Left ventricle myocardium inferior (tissue), 1 donor: Measurements from ENCODE around the gene BCAS1. TPM values are rescaled to one million over a fixed set of nuclear protein-coding genes. Genes with fewer than 3 reads are reported as not detected.

ENCODE experiments used
- DNase-seq: peaks from one replicate; pipeline ENCODE4 v3.0.0-alpha.2; 2020
- H3K27ac ChIP-seq: fragments of 200-600 bp; replicated peaks from 2 replicates; pipeline ENCODE4 v1.8.0; 2021
- H3K27me3 ChIP-seq: fragments of 200-600 bp; 2 replicates; pipeline ENCODE4 v1.8.0; 2021; ENCODE audit warnings: low read depth
- H3K36me3 ChIP-seq: fragments of 200-600 bp; 2 replicates; pipeline ENCODE4 v1.8.0; 2021
- H3K4me1 ChIP-seq: fragments of 200-600 bp; 2 replicates; pipeline ENCODE4 v1.8.0; 2021
- H3K4me3 ChIP-seq: fragments of 200-600 bp; 2 replicates; pipeline ENCODE4 v1.8.0; 2021; ENCODE audit warnings: mild to moderate bottlenecking, moderate library complexity
- H3K9me3 ChIP-seq: fragments of 200-600 bp; replicated peaks from 2 replicates; pipeline ENCODE4 v1.8.0; 2021
- CTCF ChIP-seq: fragments of 200-600 bp; IDR thresholded peaks from 2 replicates; pipeline ENCODE4 v1.8.0; 2021; ENCODE audit warnings: antibody characterized with exemption, mild to moderate bottlenecking, borderline replicate concordance
- intact Hi-C: fragments of 100-400 bp; cut with micrococcal nuclease; formaldehyde crosslinking; loops from one replicate; pipeline ENCODE4 v1.11.0; 2022
- total RNA-seq: library from RNA; stranded (reverse); fragmentation: NEBNext Ultra II Directional; extraction: Animal tissue kit (Norgen Biotek cat#: 25700); gene quantifications from one replicate; pipeline ENCODE4 v1.2.1, GENCODE V29; 2021
- donor health status: DM: no; HTN: yes; CAD: no; lungs with severe emphysema.

BCAS1 gene
- total RNA-seq, 1 donor from 2014 or later, result not detected

DNA sequence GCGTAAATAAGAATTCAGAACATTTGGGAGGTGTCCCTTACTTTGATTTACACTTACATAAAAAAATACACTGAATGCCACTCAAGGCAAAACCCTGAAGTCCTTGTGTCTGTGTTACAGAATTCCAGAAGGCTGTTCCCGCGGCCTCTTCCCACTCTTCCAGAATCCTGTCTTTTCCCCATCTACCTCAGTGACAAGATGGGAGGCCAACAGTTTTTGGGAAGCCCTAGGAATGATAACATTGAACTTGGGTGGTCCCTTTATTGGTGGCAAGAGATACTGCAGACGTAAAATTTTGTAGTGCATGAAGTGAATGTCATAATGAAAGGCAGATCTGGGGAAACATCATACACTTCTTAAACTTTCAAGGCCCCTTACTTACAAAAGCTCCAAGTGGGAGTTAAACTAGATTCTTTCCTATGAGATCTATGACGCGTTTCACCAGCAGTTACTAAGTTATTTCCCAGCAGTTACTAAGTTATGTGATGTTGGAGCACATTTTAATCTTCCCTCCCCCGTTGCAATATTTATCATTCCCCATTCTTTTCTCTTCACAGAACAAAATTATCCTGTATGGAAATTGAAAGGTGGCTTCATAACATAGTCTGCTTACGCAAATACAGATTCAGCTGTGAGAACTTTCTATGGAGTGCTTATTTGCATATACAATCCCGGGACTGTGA lies 79.5 kb downstream of the BCAS1 start:
- Histone ChIP-seq H3K4me1 (no peaks in the 10 kb centered on the region), H3K36me3 (no peaks in the 10 kb centered on the region), H3K9me3 (no peaks in the 10 kb centered on the region), H3K4me3 (no peak overlapping the region), H3K27me3 (peaks cover 31% of the 10 kb centered on the region), H3K27ac (no peak overlapping the region)
- TF ChIP-seq CTCF, result no peak
- DNase-seq, result no peak
- intact Hi-C loops, result no loop called here

GRCh38 chr20:53990003-53990402 lies 80.4 kb downstream of the BCAS1 start:
- intact Hi-C loops, result no loop called here
- Histone ChIP-seq H3K27me3 (peaks cover 27% of the 10 kb centered on the region), H3K9me3 (no peaks in the 10 kb centered on the region), H3K36me3 (no peaks in the 10 kb centered on the region), H3K27ac (no peak overlapping the region), H3K4me3 (no peak overlapping the region), H3K4me1 (no peaks in the 10 kb centered on the region)
- DNase-seq, result no peak
- TF ChIP-seq CTCF, result no peak

DNA sequence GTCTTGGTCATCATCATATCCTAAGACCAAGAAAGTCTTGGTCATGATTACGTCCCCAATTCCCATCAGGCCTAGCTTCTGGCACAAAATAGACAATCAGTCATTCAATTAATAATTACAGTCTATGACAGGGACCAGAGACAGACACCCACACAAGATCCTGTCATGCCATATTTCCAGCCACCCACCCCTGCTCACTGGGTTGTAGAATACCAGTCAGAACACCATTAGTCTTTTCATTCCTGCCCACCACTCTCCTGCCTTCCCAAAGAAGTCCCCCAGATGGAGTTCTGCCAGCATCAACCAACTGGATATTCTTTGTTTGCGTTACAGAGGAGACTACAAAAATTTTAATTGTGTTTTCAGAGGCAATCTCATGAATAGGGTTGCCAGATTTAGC lies 81.0 kb downstream of the BCAS1 start:
- H3K36me3 ChIP-seq, result no peaks in the 10 kb centered on the region
- no peak for TF ChIP-seq CTCF
- H3K27ac ChIP-seq, result no peak overlapping the region
- H3K4me1 ChIP-seq, result no peaks in the 10 kb centered on the region
- no peaks in the 10 kb centered on the region for H3K9me3 ChIP-seq
- DNase-seq, result no peak
- H3K27me3 ChIP-seq, result peaks cover 25% of the 10 kb centered on the region
- intact Hi-C loops, result no loop called here
- H3K4me3 ChIP-seq, result no peak overlapping the region

GRCh38 chr20:53986037-53986650 lies 84.2 kb downstream of the BCAS1 start:
- H3K27me3 ChIP-seq, result peaks cover 16% of the 10 kb centered on the region
- no peak overlapping the region for H3K4me3 ChIP-seq
- DNase-seq, result no peak
- no peak for TF ChIP-seq CTCF
- H3K27ac ChIP-seq, result no peak overlapping the region
- H3K4me1 ChIP-seq, result no peaks in the 10 kb centered on the region
- no peaks in the 10 kb centered on the region for H3K9me3 ChIP-seq
- no peaks in the 10 kb centered on the region for H3K36me3 ChIP-seq
- intact Hi-C loops, result no loop called here

DNA sequence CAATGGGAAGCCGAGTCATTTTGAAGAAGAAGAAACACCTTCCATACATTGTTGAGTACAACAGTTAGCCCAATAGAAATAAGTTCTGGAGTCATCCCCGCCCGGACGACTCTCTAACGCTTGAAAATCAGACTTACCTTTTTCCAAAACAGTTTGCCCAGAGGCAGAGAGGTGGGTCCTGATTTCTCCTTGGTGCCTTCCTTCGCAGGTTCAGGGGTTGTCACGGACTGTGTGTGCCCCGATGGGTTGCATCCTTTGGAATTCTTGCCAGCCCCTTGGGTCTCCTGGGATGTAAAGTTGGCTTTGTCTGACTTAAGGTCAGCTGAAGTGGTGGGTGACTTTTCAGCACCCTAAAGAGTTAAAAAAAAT lies 85.3 kb downstream of the BCAS1 start:
- TF ChIP-seq CTCF, result no peak
- no peaks in the 10 kb centered on the region for H3K4me1 ChIP-seq
- no peak overlapping the region for H3K4me3 ChIP-seq
- no peak overlapping the region for H3K27ac ChIP-seq
- no peaks in the 10 kb centered on the region for H3K36me3 ChIP-seq
- peaks cover 16% of the 10 kb centered on the region for H3K27me3 ChIP-seq
- intact Hi-C loops, result no loop called here
- no peak for DNase-seq
- H3K9me3 ChIP-seq, result no peaks in the 10 kb centered on the region
